Renal pelvis (tissue), 4 donors: Measurements from ENCODE around the gene RUVBL1. TPM values are rescaled to one million over a fixed set of nuclear protein-coding genes. Genes with fewer than 3 reads are reported as not detected.

Experiments used
- DNase-seq: peaks from one replicate; pipeline ENCODE4 v3.0.0-alpha.2; 2013
- polyA plus RNA-seq, 3 donors: library from polyadenylated mRNA; unstranded; fragments of 120-200 nt; gene quantifications; one replicate each; pipeline ENCODE4 v1.2.1, GENCODE V29; 2013; ENCODE audit not compliant: insufficient read length in 3 of 3

The RUVBL1 gene
- polyA plus RNA-seq, 3 donors, result 69.4 to 76.5 (median 71.1) TPM

- no peak for DNase-seq
These were observed 22.6 kb upstream of the RUVBL1 start for GRCh38 chr3:128146201-128146600.

DNA sequence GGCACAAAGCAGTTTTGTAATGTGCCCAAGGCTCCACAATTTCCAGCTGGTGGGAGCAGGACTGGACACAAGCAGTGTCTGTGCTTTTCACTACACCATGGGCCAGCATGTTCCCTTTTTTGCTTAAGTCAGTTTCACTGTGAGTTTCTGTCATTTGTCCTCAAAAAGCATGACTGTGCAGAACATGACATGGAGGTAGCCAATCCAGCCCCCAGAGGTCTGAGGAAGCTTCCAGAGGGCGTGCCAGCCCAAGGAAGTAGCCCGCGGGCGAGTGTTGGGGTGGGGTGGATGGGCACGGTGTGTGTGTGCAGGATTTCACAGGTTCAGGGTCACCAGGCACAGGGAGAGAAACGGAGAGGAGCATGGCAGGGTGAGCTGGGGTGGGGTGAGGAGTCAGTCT lies 21.7 kb upstream of the RUVBL1 start:
- no peak for DNase-seq

GRCh38 chr3:128144512-128145187 lies 21.0 kb upstream of the RUVBL1 start:
- no peak for DNase-seq

- no peak for DNase-seq
These were observed 19.9 kb upstream of the RUVBL1 start for GRCh38 chr3:128143496-128143895.

- no peak for DNase-seq
These were observed 9.8 kb upstream of the RUVBL1 start for GRCh38 chr3:128133273-128133883.

DNA sequence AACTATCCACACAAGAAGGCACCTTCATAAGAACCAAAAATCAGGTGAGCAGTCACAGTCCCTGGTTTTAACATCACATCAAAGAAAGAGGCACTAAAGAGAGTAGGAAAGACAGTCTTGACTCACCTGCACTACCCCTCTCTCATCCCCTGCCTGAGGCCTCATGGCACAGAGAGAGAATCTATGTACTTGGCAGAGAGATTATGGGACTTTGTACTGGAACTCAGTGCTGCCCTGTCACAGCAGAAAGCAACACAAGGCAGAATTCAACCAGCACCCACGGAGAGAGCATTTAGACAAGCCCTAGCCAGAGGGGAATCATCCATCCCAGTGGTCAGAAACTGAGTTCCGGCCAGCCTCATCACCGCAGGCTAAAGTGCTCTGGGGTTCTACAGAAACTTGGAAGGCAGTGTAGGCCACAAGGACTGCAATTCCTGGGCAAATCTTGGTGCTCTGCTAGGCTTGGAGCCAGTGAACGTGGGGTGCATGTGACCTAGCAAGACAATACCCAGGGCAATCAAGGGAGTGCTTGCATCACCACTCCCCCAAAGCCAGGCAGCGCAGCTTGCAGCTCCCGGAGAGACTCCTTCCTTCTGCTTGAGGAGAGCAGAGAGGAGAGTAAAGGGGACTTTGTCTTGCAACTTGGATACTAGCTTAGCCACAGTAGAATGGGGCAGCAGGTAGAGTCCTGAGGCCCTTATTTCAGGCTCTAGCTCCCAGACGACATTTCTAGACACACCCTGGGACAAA lies 8.5 kb upstream of the RUVBL1 start:
- DNase-seq, result no peak

GRCh38 chr3:128128251-128128650 lies 4.6 kb upstream of the RUVBL1 start:
- DNase-seq, result no peak

- DNase-seq, result no peak
These were observed 3.6 kb upstream of the RUVBL1 start for GRCh38 chr3:128127236-128127635.

DNA sequence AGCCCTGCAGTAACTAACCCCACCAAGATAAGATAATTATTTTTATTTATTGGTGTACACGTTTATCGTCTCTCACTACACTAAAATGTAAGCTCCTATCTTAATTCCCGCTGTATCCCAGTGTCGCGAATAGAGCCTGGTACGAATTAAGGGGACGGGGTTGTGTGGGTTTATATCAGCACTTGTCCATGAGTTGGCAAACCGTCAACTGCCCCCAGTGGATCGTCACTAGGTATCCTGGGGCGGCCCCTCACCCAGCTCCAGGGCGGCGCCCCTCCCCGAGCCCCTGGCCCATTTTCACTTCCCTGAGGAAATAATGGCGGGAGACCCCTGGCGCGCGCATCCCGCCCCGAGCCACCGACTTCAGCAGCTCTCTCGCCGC lies 465 bp downstream of the RUVBL1 start:
- no peak for DNase-seq

DNA sequence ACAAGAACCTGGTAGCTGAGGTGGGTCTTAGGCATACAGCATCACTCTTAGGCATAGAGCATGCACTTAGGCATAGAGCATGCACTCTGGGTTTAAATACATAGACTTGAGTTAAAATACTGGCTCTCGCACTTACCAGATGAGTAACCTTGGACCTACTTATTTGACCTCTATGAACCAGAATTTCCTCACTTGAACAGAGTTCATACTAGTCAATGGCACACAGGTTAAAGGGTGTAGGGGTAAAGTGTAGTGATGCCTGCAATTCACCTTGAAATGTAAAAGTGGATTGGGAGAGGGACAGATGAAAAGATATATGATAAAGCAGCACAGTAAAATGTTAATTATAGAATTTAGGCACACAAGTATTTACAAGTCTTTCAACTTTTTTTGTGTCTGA lies 1.6 kb downstream of the RUVBL1 start:
- no peak for DNase-seq

DNA sequence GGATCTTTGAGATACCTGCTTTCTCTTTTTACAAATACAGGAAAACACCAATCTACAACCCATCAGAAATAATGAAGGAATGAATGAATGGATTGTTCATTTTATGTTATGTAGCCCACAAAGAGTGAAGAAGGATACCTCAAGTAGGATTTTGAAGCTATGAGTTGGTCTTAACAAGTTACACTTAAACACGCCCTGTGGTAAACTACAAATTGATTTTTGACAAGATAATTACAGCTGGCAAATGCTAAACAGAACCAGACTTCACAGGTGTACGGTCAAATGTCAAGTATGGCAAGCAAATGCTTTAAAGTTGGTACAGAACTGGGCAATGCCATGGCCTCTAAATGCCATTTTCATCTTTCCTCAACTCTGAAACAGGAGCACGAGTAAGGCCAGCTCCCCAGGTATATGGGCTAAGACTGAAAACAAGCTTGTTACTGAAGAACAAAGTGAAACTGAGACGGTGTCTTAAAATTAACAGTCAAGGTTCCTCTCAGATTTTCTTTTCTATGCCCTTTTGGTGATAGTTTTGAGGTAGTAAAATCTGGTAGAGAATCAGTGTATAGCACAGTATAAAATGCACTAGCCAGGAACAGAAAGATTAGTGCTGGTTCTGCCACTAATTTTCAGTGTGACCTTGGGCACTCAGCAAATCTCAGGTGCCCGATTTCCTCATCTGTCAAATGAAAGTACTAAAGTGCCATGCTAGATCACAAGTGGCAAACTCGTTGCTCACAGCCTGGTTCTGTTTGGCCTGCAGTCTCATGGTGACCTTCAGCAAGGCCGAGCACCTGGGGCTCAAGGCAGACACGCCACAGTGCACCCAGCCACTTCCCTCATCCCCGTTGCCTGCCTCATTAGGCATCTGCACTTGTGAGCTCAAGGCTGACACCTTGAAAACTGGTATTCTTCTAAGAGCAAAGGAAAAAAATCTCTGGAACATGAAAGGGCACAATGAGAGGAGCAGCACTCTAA lies 9.5 kb downstream of the RUVBL1 start:
- DNase-seq, result no peak

DNA sequence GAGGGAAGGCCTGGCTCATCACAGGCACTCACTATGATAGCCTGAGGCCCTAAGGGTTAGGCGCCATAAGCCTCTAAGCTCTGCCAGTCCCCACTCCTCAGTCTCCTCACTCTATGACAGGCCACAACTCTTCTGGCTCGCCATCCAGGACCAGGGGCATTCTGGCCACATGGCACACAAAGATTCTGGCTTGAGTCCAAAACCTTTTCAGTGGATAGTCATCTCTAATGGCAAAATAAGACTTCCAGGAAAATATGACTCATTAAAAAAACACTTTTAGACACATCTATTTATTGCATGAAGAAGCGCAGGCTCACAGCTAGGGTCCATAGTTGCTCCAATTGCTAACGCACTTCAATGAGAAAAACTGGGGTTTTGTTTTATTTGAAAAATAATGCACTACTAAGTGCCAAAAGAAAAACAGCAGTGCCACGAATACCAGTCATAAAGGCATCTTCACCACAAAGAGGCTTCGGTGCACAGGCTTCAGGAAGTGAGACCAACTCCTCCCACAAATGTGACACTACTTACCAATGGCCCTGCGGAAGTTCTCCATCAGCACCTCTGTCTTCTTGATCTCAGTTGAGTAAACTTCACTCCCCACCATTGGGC lies 11.1 kb downstream of the RUVBL1 start:
- DNase-seq, result no peak

DNA sequence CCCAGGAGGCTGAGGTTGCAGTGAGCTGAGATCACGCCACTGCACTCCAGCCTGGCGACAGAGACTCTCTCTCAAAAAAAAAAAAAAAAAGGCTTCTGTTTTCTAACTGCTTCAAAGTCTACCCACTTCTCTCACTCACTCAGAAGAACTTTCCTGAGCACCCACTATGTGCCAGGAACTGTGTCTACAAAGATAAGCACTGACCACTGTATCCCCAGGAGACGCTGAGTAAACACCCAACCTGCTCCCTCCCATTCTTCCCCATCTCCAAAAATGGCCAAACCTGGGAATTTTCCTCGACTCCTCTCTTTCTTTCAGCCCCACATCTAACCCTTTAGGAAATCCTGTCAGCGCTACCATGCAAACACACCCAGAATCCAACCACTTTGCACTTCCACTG lies 12.5 kb downstream of the RUVBL1 start:
- no peak for DNase-seq

DNA sequence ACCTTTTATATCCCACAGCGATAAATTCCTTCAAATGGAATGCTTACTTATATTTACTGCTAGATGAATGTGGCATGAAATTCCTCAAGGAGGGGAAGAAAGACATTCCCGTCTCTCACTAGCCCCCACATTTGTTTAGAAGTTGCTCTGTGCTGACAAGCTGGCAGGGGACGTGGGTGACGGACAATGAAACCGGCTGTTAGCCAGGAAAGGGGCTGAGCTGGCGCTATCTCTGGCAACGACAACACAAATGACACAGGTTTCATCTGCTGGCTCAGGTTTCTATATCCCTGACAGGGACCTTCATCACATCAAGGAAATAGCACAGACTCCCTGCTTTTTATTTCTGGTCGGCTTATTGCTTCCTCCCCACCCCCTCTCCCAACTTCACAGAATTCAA lies 15.8 kb downstream of the RUVBL1 start:
- DNase-seq, result no peak

- DNase-seq, result no peak
These were observed 20.4 kb downstream of the RUVBL1 start for GRCh38 chr3:128103136-128103676.

- no peak for DNase-seq
These were observed 23.0 kb downstream of the RUVBL1 start for GRCh38 chr3:128100638-128101037.

DNA sequence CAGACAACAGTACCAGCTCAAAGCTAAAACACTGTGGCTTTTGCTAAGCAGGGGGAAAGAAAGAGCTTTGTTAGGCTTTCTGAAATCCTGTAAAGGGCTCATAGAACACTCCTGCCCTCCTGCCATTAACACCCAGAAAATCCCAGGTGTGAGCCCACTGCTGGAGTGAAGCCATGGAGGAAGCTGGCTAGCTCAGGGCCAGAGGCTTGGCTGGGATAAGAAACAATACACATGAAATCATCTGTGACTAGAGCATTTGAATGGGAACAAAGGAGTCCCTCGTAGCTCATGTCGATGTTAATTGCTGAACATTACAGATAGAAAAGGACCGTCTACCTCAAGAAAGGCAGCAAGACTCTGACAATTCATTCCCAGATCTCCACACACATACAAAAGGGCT lies 23.5 kb downstream of the RUVBL1 start:
- DNase-seq, result no peak

DNA sequence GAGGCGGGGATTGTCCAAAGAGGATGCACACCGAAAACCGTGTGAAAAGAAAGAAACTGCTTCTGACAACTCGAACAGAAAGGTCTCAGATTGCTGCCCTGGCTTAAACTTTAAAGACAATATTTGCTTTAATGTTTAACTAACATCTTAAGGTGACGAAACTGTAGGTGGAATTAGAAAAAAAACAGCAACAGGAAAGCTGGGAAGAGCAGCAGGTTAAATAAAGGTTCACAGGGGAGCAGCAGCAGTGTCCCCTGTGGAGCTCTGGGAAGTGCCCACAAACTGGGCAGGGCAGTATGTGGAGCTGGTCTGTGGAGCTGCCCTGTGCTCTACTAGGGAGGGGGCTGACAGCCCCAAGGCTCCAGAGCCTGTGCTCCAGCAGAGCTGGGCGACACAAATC lies 25.4 kb downstream of the RUVBL1 start:
- DNase-seq, result no peak

DNA sequence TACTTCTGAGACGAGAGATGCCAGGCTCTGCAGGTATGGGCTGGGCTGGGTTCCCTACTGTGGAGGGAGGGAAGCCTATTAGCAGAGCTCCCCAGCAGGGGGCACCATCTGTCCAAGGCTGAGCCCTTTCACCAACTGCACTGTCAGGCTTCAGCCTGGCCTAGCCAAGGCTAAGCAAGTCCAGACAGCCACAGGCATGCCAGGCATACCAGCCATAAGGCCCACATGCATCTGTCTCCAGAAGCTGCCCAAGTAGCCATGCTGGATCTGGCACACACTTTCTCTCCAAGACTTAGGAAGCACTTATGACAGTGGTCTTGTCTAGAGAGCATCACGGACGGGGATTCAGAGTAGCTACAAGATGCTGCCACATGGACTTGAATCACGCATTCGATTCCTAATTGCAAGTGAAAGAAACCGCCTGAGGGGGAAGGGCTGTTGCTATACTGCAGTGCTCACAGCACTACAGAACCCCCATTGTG lies 28.3 kb downstream of the RUVBL1 start:
- peak; percentile 65 for DNase-seq

DNA sequence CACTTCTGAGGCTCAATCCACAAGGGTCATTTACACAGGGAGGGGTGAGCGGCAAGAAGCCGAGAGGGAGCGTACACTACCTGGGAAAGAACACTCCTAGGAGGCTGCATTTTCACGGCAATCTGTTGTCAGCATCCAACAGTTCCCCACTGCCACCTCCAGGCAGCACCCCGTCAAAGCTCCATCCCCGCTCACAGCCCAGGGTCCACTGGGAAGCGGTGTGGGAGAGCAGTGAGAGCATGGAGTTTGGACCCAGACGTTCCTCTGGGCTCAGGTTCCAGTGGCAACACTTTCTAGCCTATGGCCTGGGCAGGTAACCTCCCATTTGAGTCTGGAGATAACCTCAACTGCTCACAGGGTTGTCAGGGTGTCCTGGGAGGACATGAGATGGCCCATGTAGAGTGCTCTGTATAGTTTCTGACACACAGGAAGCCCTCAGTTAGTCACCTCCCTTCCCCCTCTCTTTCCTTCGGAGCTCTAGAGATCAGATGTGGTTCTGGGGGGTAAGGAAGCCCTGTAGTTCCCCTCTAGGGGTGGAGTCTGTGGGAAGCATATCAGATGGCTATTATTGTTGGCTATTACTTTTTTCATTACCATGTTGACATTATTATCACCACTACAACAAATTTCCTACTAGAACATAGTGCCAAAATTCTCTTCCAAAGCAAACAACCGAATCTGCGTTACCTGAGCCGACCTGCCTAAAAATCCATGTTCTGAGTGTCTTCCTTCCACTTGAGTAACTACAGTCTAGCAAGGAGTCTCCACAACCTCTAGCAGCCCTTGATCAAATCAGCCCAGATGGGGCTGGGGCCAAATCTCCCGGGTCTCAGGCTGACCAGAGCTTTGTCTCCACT lies 29.1 kb downstream of the RUVBL1 start:
- DNase-seq, result no peak
